Measurements from ENCODE around the gene GGTA1. TPM values are rescaled to one million over a fixed set of nuclear protein-coding genes. Genes with fewer than 3 reads are reported as not detected.

The GGTA1 gene
- total RNA-seq, 1 experiment from 2014 or later = not detected

- H3K9me2 ChIP-seq (replicated peaks; ENCODE audit: low read length) = no peaks in the 10 kb centered on the region
- no peak overlapping the region for H2AFZ ChIP-seq (ENCODE audit: low read length)
- no peak overlapping the region for H3K4me2 ChIP-seq (ENCODE audit: low read length)
- H3K4me3 ChIP-seq (ENCODE audit: low read length) = no peak overlapping the region
- no peaks in the 10 kb centered on the region for H3K27me3 ChIP-seq (ENCODE audit: low read length)
- BruUV-seq (replicated peaks) = no TSS peak
- no peak overlapping the region for H3K9ac ChIP-seq (ENCODE audit: low read length)
- H3K79me2 ChIP-seq (ENCODE audit: low read length) = no peaks in the 10 kb centered on the region
- DNase-seq (no peak), ATAC-seq (no peak)
- CTCF ChIA-PET = no interaction called here
- POLR2A ChIA-PET (ENCODE audit: unreplicated experiment) = no interaction called here
- no peaks in the 10 kb centered on the region for H3K4me1 ChIP-seq (ENCODE audit: insufficient read depth, low read length)
- no peak overlapping the region for H3K27ac ChIP-seq (ENCODE audit: low read length)
- H3F3A ChIP-seq (ENCODE audit: low read length, unreplicated experiment) = no peaks in the 10 kb centered on the region
- intact Hi-C loops (cut with micrococcal nuclease) = no loop called here
- H3K36me3 ChIP-seq (ENCODE audit: low read depth, low read length) = no peaks in the 10 kb centered on the region
- TF ChIP-seq EZH2phosphoT487 (IDR thresholded peaks at IDR 0.05; ENCODE audit: borderline replicate concordance, low read length) (no peak), CTCF (conservative IDR thresholded peaks at IDR 0.05; ENCODE audit: low read depth, low read length) (no peak), EZH2 (IDR thresholded peaks at IDR 0.05; ENCODE audit: low read length, unreplicated experiment) (no peak)
- H4K20me1 ChIP-seq (ENCODE audit: low read length) = no peaks in the 10 kb centered on the region
- H3K9me3 ChIP-seq (ENCODE audit: low read length) = no peaks in the 10 kb centered on the region
Measured at GRCh38 chr9:121510766-121511550, 11.3 kb upstream of the GGTA1 start.

- ChIA-PET POLR2A (ENCODE audit: unreplicated experiment) (no interaction called here), CTCF (no interaction called here)
- no peaks in the 10 kb centered on the region for H4K20me1 ChIP-seq (ENCODE audit: low read length)
- no peaks in the 10 kb centered on the region for H3F3A ChIP-seq (ENCODE audit: low read length, unreplicated experiment)
- BruUV-seq (replicated peaks) = no TSS peak
- no peak for TF ChIP-seq EZH2phosphoT487 (IDR thresholded peaks at IDR 0.05; ENCODE audit: borderline replicate concordance, low read length)
- TF ChIP-seq EZH2 (IDR thresholded peaks at IDR 0.05; ENCODE audit: low read length, unreplicated experiment) = no peak
- no peak for TF ChIP-seq CTCF (conservative IDR thresholded peaks at IDR 0.05; ENCODE audit: low read depth, low read length)
- no peaks in the 10 kb centered on the region for H3K9me3 ChIP-seq (ENCODE audit: low read length)
- H3K36me3 ChIP-seq (ENCODE audit: low read depth, low read length) = no peaks in the 10 kb centered on the region
- no peaks in the 10 kb centered on the region for H3K9me2 ChIP-seq (replicated peaks; ENCODE audit: low read length)
- no peaks in the 10 kb centered on the region for H3K79me2 ChIP-seq (ENCODE audit: low read length)
- no peak overlapping the region for H3K9ac ChIP-seq (ENCODE audit: low read length)
- H3K4me2 ChIP-seq (ENCODE audit: low read length) = no peak overlapping the region
- ATAC-seq (no peak), DNase-seq (no peak)
- no peaks in the 10 kb centered on the region for H3K27me3 ChIP-seq (ENCODE audit: low read length)
- H3K4me3 ChIP-seq (ENCODE audit: low read length) = no peak overlapping the region
- H3K4me1 ChIP-seq (ENCODE audit: insufficient read depth, low read length) = no peaks in the 10 kb centered on the region
- no peak overlapping the region for H3K27ac ChIP-seq (ENCODE audit: low read length)
- H2AFZ ChIP-seq (ENCODE audit: low read length) = no peak overlapping the region
- intact Hi-C loops (cut with micrococcal nuclease) = no loop called here
Measured at GRCh38 chr9:121509180-121509579, 9.5 kb upstream of the GGTA1 start.

GRCh38 chr9:121508415-121508814, 8.8 kb upstream of the GGTA1 start:
- H3K9ac ChIP-seq (ENCODE audit: low read length) = no peak overlapping the region
- ChIA-PET CTCF (no interaction called here), POLR2A (ENCODE audit: unreplicated experiment) (no interaction called here)
- H2AFZ ChIP-seq (ENCODE audit: low read length) = no peak overlapping the region
- H3K79me2 ChIP-seq (ENCODE audit: low read length) = no peaks in the 10 kb centered on the region
- no peak for TF ChIP-seq EZH2 (IDR thresholded peaks at IDR 0.05; ENCODE audit: low read length, unreplicated experiment)
- no peak overlapping the region for H3K4me2 ChIP-seq (ENCODE audit: low read length)
- H3K9me3 ChIP-seq (ENCODE audit: low read length) = no peaks in the 10 kb centered on the region
- no peaks in the 10 kb centered on the region for H3K27me3 ChIP-seq (ENCODE audit: low read length)
- ATAC-seq = no peak
- H4K20me1 ChIP-seq (ENCODE audit: low read length) = no peaks in the 10 kb centered on the region
- BruUV-seq (replicated peaks) = no TSS peak
- no peaks in the 10 kb centered on the region for H3K36me3 ChIP-seq (ENCODE audit: low read depth, low read length)
- intact Hi-C loops (cut with micrococcal nuclease) = no loop called here
- H3K27ac ChIP-seq (ENCODE audit: low read length) = no peak overlapping the region
- peak; percentile 8 for DNase-seq
- H3F3A ChIP-seq (ENCODE audit: low read length, unreplicated experiment) = no peaks in the 10 kb centered on the region
- no peak overlapping the region for H3K4me3 ChIP-seq (ENCODE audit: low read length)
- H3K9me2 ChIP-seq (replicated peaks; ENCODE audit: low read length) = no peaks in the 10 kb centered on the region
- no peaks in the 10 kb centered on the region for H3K4me1 ChIP-seq (ENCODE audit: insufficient read depth, low read length)

Data from PC-3 (cell line).